ENCODE results near the gene LYPLA2. TPM values are rescaled to one million over a fixed set of nuclear protein-coding genes. Genes with fewer than 3 reads are reported as not detected.

LYPLA2 gene
- total and polyA plus RNA-seq, 2 of the 4 experiments (the other 2 are of a cell fraction) = 44.3 to 78.6 TPM

DNA sequence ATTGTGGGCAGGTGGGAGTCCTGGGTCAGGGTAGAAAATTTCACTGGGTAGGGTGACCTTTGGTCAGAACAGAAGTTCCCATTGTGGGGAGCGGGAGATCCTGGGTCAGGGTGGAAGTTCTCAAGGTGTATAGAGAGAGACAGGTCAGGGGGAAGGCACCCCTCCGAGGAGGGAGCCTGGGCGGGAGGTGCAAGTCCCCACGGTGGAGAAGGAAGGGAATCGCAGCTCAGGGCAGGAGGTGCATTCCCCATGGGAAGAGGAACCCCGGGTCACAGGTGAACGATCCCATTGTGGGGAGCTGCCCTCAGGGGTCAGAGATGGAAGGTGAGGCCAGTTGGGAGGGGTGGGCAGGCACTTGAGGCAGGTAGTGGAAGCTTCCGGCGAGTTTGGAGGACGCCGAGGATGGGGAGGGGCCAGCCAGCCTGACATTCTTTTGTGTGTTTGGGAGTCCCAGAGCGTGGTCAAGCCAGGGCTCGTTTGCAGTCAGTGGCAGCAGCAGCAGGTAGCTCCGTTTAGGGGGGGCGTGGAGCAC lies 637 bp downstream of the LYPLA2 start:
- Histone ChIP-seq H2AFZ (replicated peaks; ENCODE audit: low read length, poor library complexity) (peak overlapping the region; percentile 92), H3K4me1 (ENCODE audit: control insufficient read depth, insufficient read depth, low read length) (peaks cover 14% of the 10 kb centered on the region), H3K36me3 (ENCODE audit: control insufficient read depth, insufficient read depth, low read length) (peaks cover 25% of the 10 kb centered on the region), H4K20me1 (ENCODE audit: insufficient read depth, low read length) (peaks cover 13% of the 10 kb centered on the region; the same call in 1 of the 2 replicates), H3K9me3 (ENCODE audit: control insufficient read depth, insufficient read depth, low read length) (no peaks in the 10 kb centered on the region), H3K27ac (ENCODE audit: insufficient read depth, low read length) (peak overlapping the region; percentile 70), H4K8ac (ENCODE audit: low read depth in 2 of 2, low read length in 2 of 2) (peak overlapping the region; percentile 17 to 75; a peak in 3 of 4 replicates), H2AK5ac (ENCODE audit: low read depth, low read length) (peak overlapping the region; percentile 86), H2BK15ac (ENCODE audit: low read depth, low read length) (no peak overlapping the region), H3K23ac (ENCODE audit: low read depth, low read length) (peak overlapping the region; percentile 76; the same call in 1 of the 2 replicates), H2BK20ac (ENCODE audit: low read depth, low read length) (no peak overlapping the region), H2AK9ac (replicated peaks; ENCODE audit: low read depth, low read length, poor library complexity) (peak overlapping the region; percentile 100), H2BK120ac (ENCODE audit: low read depth, low read length) (peak overlapping the region; percentile 10; the same call in 1 of the 2 replicates), H2BK5ac (ENCODE audit: low read depth, low read length, poor library complexity, severe bottlenecking) (peak overlapping the region; percentile 33), H4K91ac (ENCODE audit: insufficient read depth, low read depth, low read length) (peak overlapping the region; percentile 54), H3K56ac (ENCODE audit: extremely low read depth, insufficient read depth, low read length) (peak overlapping the region; percentile 71; the same call in 1 of the 2 replicates), H3K4ac (ENCODE audit: low read depth, low read length) (peak overlapping the region; percentile 85), H3K14ac (replicated peaks; ENCODE audit: low read depth, low read length) (peak overlapping the region; percentile 94), H4K5ac (ENCODE audit: low read depth, low read length) (peak overlapping the region; percentile 71), H3K4me2 (ENCODE audit: low read depth, low read length) (peak overlapping the region; percentile 97), H3K4me3 (ENCODE audit: insufficient read depth, low read depth, low read length) (peak overlapping the region; percentile 95), H3K9me1 (ENCODE audit: insufficient read depth, low read length) (peaks cover 9% of the 10 kb centered on the region), H3K79me1 (ENCODE audit: low read depth in 1 of 2, low read length in 2 of 2) (peaks cover 13 to 43% of the 10 kb centered on the region in 2 experiments; a peak in 3 of 4 replicates), H3K9ac (ENCODE audit: low read depth, low read length) (peak overlapping the region; percentile 80), H3K18ac (ENCODE audit: low read depth, low read length) (no peak overlapping the region), H3K27me3 (ENCODE audit: control insufficient read depth, insufficient read depth, low read length) (no peaks in the 10 kb centered on the region)
- BruUV-seq (replicated peaks) = no TSS peak
- intact Hi-C loops (cut with micrococcal nuclease) (no loop called here), dilution Hi-C loops (cut with HindIII; ENCODE audit: low sequenced_read_pairs, unreplicated experiment) (no loop called here), in situ Hi-C loops (cut with MboI; ENCODE audit: low sequenced_read_pairs) (no loop called here)
- ChIA-PET CTCF (interaction anchor here (1.0 kb wide), 3 partner anchors 11 to 20 kb away, joined by 3 to 6 read pairs (median 3); no protein-coding TSS in a partner anchor), POLR2A (ENCODE audit: unreplicated experiment) (interaction anchor here (0.9 kb wide), 1 partner anchor 14 kb away, joined by 7 read pairs; no protein-coding TSS in a partner anchor)
- TF ChIP-seq MXI1 (IDR thresholded peaks at IDR 0.05; ENCODE audit: borderline replicate concordance, low read depth, low read length) = 0 out of 2 replicates have a peak, but pooled peaks have one; percentile 11
- no peak for TF ChIP-seq CTCF (conservative IDR thresholded peaks at IDR 0.05; ENCODE audit: low read depth, low read length)
- WGBS, 2 experiments (ENCODE audit: extremely low coverage in 2 of 2, insufficient read length in 1 of 2) = 0% methylated on average over 5 of the region's 15 CpGs; no CpG with 5 or more reads in 1 of the 2 experiments
- DNase-seq = no peak
- ATAC-seq (ENCODE audit: low read depth) = peak; percentile 18; the same call in 1 of the 2 replicates

Data from IMR-90 (cell line).